ENCODE measurements around the gene AGTR1. TPM values are rescaled to one million over a fixed set of nuclear protein-coding genes. Genes with fewer than 3 reads are reported as not detected.
A peak's percentile ranks its signal among the peaks of the same experiment; 100 is the strongest.

Gene AGTR1
- total and polyA plus RNA-seq, 4 donors: 2.9 to 17.9 (median 3.7) TPM

- Histone ChIP-seq H3K9ac (ENCODE audit: insufficient read depth in 1 of 2, low read length in 2 of 2) (no peak overlapping the region), H3K9me3 (ENCODE audit: control insufficient read depth in 4 of 4, insufficient read depth in 3 of 4, low read length in 3 of 4) (peaks cover 0 to 2% (median 0%) of the 10 kb centered on the region in 4 donors), H3K27ac (ENCODE audit: low read depth in 1 of 2, low read length in 1 of 2) (no peak overlapping the region), H3K4me3 (no peak overlapping the region), H3K27me3 (ENCODE audit: control insufficient read depth in 3 of 3, insufficient read depth in 3 of 3, low read length in 2 of 3) (no peaks in the 10 kb centered on the region), H3K36me3 (ENCODE audit: control insufficient read depth in 4 of 4, insufficient read depth in 4 of 4, low read length in 4 of 4) (peaks cover 0 to 11% (median 0%) of the 10 kb centered on the region in 4 donors), H3K4me1 (ENCODE audit: control insufficient read depth in 5 of 5, insufficient read depth in 5 of 5, low read length in 5 of 5) (peaks cover 0 to 23% (median 4%) of the 10 kb centered on the region in 5 donors)
- DNase-seq (peak in 2 of 3 donors; percentile 30 to 43), ATAC-seq (ENCODE audit: insufficient read depth, low FRiP score) (no peak)
- no peak for TF ChIP-seq CTCF (IDR thresholded peaks at IDR 0.05; ENCODE audit: control extremely low read depth, extremely low read depth)
- 57 to 59% methylated on average over 3 of the region's 3 CpGs for WGBS, 2 donors
These were observed 20.3 kb downstream of the AGTR1 start for GRCh38 chr3:148717885-148718561.

DNA sequence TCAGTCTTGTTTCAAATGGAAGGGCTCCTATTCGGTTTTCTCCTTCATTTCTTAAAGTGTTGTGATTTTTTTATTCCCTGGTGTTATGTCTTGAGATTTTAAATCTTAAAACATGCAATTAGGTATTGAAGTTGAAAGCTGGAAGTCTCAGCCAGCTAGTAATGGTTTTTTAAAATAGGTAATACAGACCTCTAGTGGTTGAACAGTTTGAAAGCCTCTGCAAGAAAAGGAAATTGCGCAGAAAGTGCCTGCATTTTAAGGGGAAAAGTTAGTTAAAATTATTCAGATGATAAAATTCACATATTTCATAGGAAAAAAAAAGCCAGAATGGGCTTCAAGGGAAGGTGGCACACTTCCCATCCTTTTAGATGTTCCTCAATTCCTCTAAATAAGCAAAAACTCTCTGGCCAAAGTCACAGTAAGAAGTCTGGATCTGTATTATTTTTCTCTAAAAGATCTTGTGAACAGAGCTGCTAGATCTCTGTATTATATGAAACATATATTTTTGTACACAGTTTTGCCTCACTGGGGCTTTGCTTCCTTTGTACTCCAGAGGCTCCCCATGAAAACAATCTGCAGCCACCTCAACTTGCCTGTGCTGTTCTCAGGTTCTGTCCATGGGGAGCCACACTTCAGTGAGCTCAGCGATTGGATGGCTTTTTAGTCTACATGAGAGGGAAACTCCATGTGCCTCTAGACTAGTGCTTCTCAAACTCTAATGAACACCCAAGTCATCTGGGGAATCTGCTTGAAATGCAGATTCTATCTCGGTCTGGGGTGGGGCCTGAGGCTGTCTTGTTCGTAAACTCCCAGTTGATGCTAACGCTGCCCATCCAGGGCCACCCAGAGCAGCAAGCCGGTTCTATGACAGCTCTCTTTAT lies 21.5 kb downstream of the AGTR1 start:
- Histone ChIP-seq H3K27me3 (ENCODE audit: control insufficient read depth in 3 of 3, insufficient read depth in 3 of 3, low read length in 2 of 3) (no peaks in the 10 kb centered on the region), H3K9me3 (ENCODE audit: control insufficient read depth in 4 of 4, insufficient read depth in 3 of 4, low read length in 3 of 4) (peaks cover 0 to 2% (median 0%) of the 10 kb centered on the region in 4 donors), H3K27ac (ENCODE audit: low read depth in 1 of 2, low read length in 1 of 2) (no peak overlapping the region), H3K9ac (ENCODE audit: insufficient read depth in 1 of 2, low read length in 2 of 2) (no peak overlapping the region), H3K4me3 (no peak overlapping the region), H3K4me1 (ENCODE audit: control insufficient read depth in 5 of 5, insufficient read depth in 5 of 5, low read length in 5 of 5) (peaks cover 0 to 29% (median 4%) of the 10 kb centered on the region in 5 donors), H3K36me3 (ENCODE audit: control insufficient read depth in 4 of 4, insufficient read depth in 4 of 4, low read length in 4 of 4) (peaks cover 0 to 11% (median 0%) of the 10 kb centered on the region in 4 donors)
- 69 to 78% methylated on average over 7 of the region's 7 CpGs for WGBS, 2 donors
- DNase-seq (peak in 2 of 3 donors; percentile 57 to 66), ATAC-seq (ENCODE audit: insufficient read depth, low FRiP score) (no peak)
- TF ChIP-seq CTCF (IDR thresholded peaks at IDR 0.05; ENCODE audit: control extremely low read depth, extremely low read depth): no peak

GRCh38 chr3:148720873-148721272 lies 23.2 kb downstream of the AGTR1 start:
- Histone ChIP-seq H3K4me3 (no peak overlapping the region), H3K9ac (ENCODE audit: insufficient read depth in 1 of 2, low read length in 2 of 2) (no peak overlapping the region), H3K4me1 (ENCODE audit: control insufficient read depth in 5 of 5, insufficient read depth in 5 of 5, low read length in 5 of 5) (peaks cover 0 to 29% (median 3%) of the 10 kb centered on the region in 5 donors), H3K9me3 (ENCODE audit: control insufficient read depth in 4 of 4, insufficient read depth in 3 of 4, low read length in 3 of 4) (peaks cover 0 to 2% (median 0%) of the 10 kb centered on the region in 4 donors), H3K27ac (ENCODE audit: low read depth in 1 of 2, low read length in 1 of 2) (no peak overlapping the region), H3K36me3 (ENCODE audit: control insufficient read depth in 4 of 4, insufficient read depth in 4 of 4, low read length in 4 of 4) (peaks cover 0 to 11% (median 0%) of the 10 kb centered on the region in 4 donors), H3K27me3 (ENCODE audit: control insufficient read depth in 3 of 3, insufficient read depth in 3 of 3, low read length in 2 of 3) (no peaks in the 10 kb centered on the region)
- ATAC-seq (ENCODE audit: insufficient read depth, low FRiP score): no peak
- no peak for TF ChIP-seq CTCF (IDR thresholded peaks at IDR 0.05; ENCODE audit: control extremely low read depth, extremely low read depth)
- 72 to 80% methylated on average over 2 of the region's 2 CpGs for WGBS, 2 donors
- no peak for DNase-seq
